Effector memory CD8-positive, alpha-beta T cell (primary cell): Measurements from ENCODE around the gene MAMDC2.
"Not testable (repeated sequence)": the region's sequence is repeated elsewhere in the genome, so short reads cannot be mapped to it uniquely, and the experiment has no call there.

ENCODE experiments used
- ATAC-seq: fragments of 150-1000 bp; cut with Tn5 transposase; replicated peaks from 2 replicates; pipeline ENCODE4 v1.10.0; 2021; ENCODE audit warnings: mild to moderate bottlenecking, moderate library complexity
- DNase-seq, 3 experiments: peaks; one replicate each; pipeline ENCODE4 v3.0.0; 2021
- H3K27ac Mint-ChIP-seq, 2 donors: one replicate each; pipeline ENCODE4 v1.8.0; 2022; ENCODE audit warnings: mild to moderate bottlenecking in 2 of 2, mixed read lengths in 2 of 2, moderate library complexity in 2 of 2
- H3K27me3 Mint-ChIP-seq, 2 donors: one replicate each; pipeline ENCODE4 v1.8.0; 2022; ENCODE audit warnings: mixed read lengths in 2 of 2
- H3K36me3 Mint-ChIP-seq: one replicate; pipeline ENCODE4 v1.8.0; 2022; ENCODE audit warnings: mild to moderate bottlenecking, moderate library complexity, mixed read lengths; ENCODE audit not compliant: insufficient read depth
- H3K4me1 Mint-ChIP-seq, 2 donors: one replicate each; pipeline ENCODE4 v1.8.0; 2022; ENCODE audit warnings: low read depth in 2 of 2, mixed read lengths in 2 of 2
- H3K4me3 Mint-ChIP-seq, 2 donors: one replicate each; pipeline ENCODE4 v1.8.0; 2022; ENCODE audit warnings: mild to moderate bottlenecking in 2 of 2, mixed read lengths in 2 of 2, moderate library complexity in 2 of 2
- H3K9me3 Mint-ChIP-seq, 2 donors: one replicate each; pipeline ENCODE4 v1.8.0; 2022; ENCODE audit warnings: mixed read lengths in 2 of 2

MAMDC2 gene

DNA sequence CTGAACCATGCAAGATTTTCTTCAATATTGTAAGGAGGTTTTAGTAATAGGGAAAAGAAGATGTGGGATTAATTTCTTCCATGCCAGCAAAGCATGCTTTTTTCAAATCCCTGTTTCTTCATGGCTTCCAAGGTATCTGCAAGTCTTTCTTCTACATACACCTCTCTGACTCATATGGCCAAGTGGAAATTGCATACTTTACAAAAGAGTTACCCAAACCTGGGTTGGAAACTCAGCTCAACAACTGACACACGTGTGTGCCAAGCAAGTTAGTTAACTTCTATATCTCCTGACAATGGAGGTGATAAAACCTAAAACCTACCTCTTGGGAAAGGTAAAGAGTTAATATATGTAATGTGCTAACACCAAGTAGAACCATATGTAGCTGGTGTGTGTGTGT, 28.5 kb upstream of the MAMDC2 start:
- Mint-ChIP-seq H3K9me3 (no peaks in the 10 kb centered on the region), H3K4me3 (no peak overlapping the region), H3K4me1 (no peaks in the 10 kb centered on the region), H3K27ac (no peak overlapping the region), H3K27me3 (peaks cover 18 to 22% of the 10 kb centered on the region in 2 donors), H3K36me3 (no peaks in the 10 kb centered on the region)
- DNase-seq (no peak), ATAC-seq (no peak)

- Mint-ChIP-seq H3K36me3 (no peaks in the 10 kb centered on the region), H3K27ac (no peak overlapping the region), H3K9me3 (no peaks in the 10 kb centered on the region), H3K4me1 (no peaks in the 10 kb centered on the region), H3K27me3 (peaks cover 38 to 44% of the 10 kb centered on the region in 2 donors), H3K4me3 (no peak overlapping the region)
- no peak for DNase-seq
- ATAC-seq, result no peak
Observed at GRCh38 chr9:70020217-70020616, 23.4 kb upstream of the MAMDC2 start.

- Mint-ChIP-seq H3K27me3 (peaks cover 44 to 46% of the 10 kb centered on the region in 2 donors), H3K4me1 (no peaks in the 10 kb centered on the region), H3K36me3 (no peaks in the 10 kb centered on the region), H3K27ac (no peak overlapping the region), H3K9me3 (no peaks in the 10 kb centered on the region), H3K4me3 (no peak overlapping the region)
- no peak for DNase-seq
- ATAC-seq, result no peak
Observed at GRCh38 chr9:70020991-70021571, 22.6 kb upstream of the MAMDC2 start.

GRCh38 chr9:70028287-70028686, 15.4 kb upstream of the MAMDC2 start:
- Mint-ChIP-seq H3K4me1 (no peaks in the 10 kb centered on the region), H3K27me3 (peaks cover 32 to 53% of the 10 kb centered on the region in 2 donors)
- no peak for ATAC-seq

GRCh38 chr9:70030156-70030555, 13.5 kb upstream of the MAMDC2 start:
- Mint-ChIP-seq H3K9me3 (peaks cover 0 to 1% of the 10 kb centered on the region in 2 donors), H3K4me3 (no peak overlapping the region), H3K4me1 (no peaks in the 10 kb centered on the region), H3K27me3 (peaks cover 20 to 34% of the 10 kb centered on the region in 2 donors), H3K36me3 (no peaks in the 10 kb centered on the region), H3K27ac (no peak overlapping the region)
- no peak for DNase-seq
- no peak for ATAC-seq

More at GRCh38 chr9:70028287-70028686, 15.4 kb upstream of the MAMDC2 start:
- H3K4me3 Mint-ChIP-seq, result no peak overlapping the region
- peaks cover 0 to 1% of the 10 kb centered on the region in 2 donors for H3K9me3 Mint-ChIP-seq
- no peak overlapping the region for H3K27ac Mint-ChIP-seq
- H3K36me3 Mint-ChIP-seq, result no peaks in the 10 kb centered on the region
- DNase-seq, result no peak

GRCh38 chr9:70031141-70031545, 12.5 kb upstream of the MAMDC2 start:
- Mint-ChIP-seq H3K27me3 (peaks cover 10 to 24% of the 10 kb centered on the region in 2 donors), H3K36me3 (no peaks in the 10 kb centered on the region), H3K9me3 (peaks cover 0 to 1% of the 10 kb centered on the region in 2 donors), H3K4me3 (no peak overlapping the region), H3K27ac (no peak overlapping the region), H3K4me1 (no peaks in the 10 kb centered on the region)
- ATAC-seq, result no peak
- DNase-seq, result no peak

DNA sequence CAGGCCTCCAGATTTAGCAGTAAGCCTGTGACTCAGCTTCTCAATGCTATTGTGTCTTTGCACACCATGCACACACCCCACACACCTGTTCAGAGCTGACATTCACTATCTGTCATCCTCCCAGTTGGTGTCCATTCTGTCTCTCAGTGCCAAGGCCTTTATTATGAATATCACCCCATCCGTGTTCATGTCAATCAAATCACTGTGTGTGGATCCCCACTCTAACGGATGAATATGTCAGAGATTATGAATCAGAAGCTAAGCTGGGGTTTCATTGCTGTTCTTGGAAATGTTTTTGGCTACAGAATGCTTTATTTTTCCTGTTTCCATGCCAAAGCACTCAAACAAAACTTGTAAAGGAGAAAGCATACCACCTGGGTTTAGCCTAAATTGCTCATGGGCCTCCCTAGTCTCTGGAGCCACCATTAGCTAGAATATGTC, 9.4 kb upstream of the MAMDC2 start:
- peaks cover 3 to 7% of the 10 kb centered on the region in 2 donors for H3K9me3 Mint-ChIP-seq

DNA sequence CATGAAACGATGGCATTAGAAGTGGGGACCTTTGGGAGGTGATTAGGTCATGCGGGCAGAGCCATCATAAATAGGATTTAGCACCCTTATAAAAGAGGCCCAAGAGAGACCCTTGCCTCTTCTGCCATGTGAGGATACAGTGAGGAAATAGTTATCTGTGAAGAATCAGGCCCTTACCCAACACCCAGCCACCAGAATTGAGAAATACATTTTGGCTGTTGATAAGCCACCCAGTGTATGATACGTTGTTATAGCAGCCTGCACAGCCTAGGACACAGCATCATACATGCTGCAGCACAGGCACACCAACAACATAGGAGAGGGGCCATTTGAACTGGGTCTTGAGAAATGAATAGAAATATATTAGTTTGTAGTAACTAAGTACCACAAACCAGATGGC, 8.0 kb upstream of the MAMDC2 start:
- DNase-seq (no peak), ATAC-seq (no peak)
- H3K27me3 Mint-ChIP-seq, result peaks cover 0 to 13% of the 10 kb centered on the region in 2 donors
- peaks cover 3 to 7% of the 10 kb centered on the region in 2 donors for H3K9me3 Mint-ChIP-seq
- no peaks in the 10 kb centered on the region for H3K4me1 Mint-ChIP-seq
- no peaks in the 10 kb centered on the region for H3K36me3 Mint-ChIP-seq
- no peak overlapping the region for H3K27ac Mint-ChIP-seq
- no peak overlapping the region for H3K4me3 Mint-ChIP-seq

More for the DNA sequence above, 9.4 kb upstream of the MAMDC2 start:
- DNase-seq (no peak), ATAC-seq (no peak)
- peaks cover 6 to 21% of the 10 kb centered on the region in 2 donors for H3K27me3 Mint-ChIP-seq
- H3K4me1 Mint-ChIP-seq, result no peaks in the 10 kb centered on the region
- H3K36me3 Mint-ChIP-seq, result no peaks in the 10 kb centered on the region
- H3K27ac Mint-ChIP-seq, result no peak overlapping the region
- H3K4me3 Mint-ChIP-seq, result no peak overlapping the region

DNA sequence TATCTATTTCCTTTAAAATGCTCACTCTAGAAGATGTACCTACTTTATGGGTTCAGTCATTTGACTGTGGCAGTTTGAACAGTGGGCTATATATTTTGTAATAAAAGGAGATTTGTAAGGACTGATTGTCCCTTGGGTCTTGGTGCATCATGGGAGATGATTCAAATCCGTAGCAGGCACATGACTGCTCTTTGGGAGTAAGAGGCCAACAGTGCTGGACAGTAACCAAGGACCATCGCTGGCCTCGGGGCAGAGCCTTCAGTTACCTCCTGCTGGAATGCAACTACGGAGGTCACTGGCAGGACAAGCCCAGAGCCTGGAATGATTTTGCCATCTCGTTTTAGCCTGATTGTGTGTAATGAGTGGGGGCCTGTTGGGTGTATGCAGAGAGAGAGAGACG, 7.0 kb upstream of the MAMDC2 start:
- no peak for DNase-seq
- ATAC-seq, result no peak
- Mint-ChIP-seq H3K4me1 (no peaks in the 10 kb centered on the region), H3K36me3 (no peaks in the 10 kb centered on the region), H3K27me3 (peaks cover 5 to 8% of the 10 kb centered on the region in 2 donors), H3K9me3 (peaks cover 3 to 7% of the 10 kb centered on the region in 2 donors), H3K4me3 (no peak overlapping the region), H3K27ac (no peak overlapping the region)

DNA sequence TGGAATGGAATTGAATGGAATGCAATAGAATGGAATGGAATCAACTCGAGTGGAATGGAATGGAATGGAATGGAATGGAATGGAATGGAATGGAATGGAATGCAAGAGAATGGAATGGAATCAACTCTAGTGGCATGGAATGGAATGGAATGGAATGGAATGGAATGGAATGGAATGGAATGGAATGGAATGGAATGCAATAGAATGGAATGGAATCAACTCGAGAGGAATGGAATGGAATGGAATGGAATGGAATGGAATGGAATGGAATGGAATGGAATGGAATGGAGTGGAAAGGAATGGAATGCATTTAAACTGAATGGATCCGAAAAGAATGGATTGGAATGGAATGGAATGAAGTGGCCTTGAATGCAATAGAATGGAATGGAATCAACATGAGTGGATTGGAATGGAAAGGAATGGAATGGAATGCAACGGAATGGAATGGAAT, 5.5 kb upstream of the MAMDC2 start:
- ATAC-seq, H3K9me3 Mint-ChIP-seq, H3K4me1 Mint-ChIP-seq, H3K4me3 Mint-ChIP-seq, DNase-seq, H3K36me3 Mint-ChIP-seq, H3K27ac Mint-ChIP-seq: not testable (repeated sequence)
- H3K27me3 Mint-ChIP-seq, result peaks cover 21 to 23% of the 10 kb centered on the region in 2 donors

- H3K4me1 Mint-ChIP-seq, result peaks cover 7 to 11% of the 10 kb centered on the region in 2 donors
- no peak overlapping the region for H3K27ac Mint-ChIP-seq
- no peaks in the 10 kb centered on the region for H3K36me3 Mint-ChIP-seq
- peaks cover 3 to 7% of the 10 kb centered on the region in 2 donors for H3K9me3 Mint-ChIP-seq
- peaks cover 43 to 46% of the 10 kb centered on the region in 2 donors for H3K27me3 Mint-ChIP-seq
- DNase-seq (no peak), ATAC-seq (no peak)
- H3K4me3 Mint-ChIP-seq, result no peak overlapping the region
Observed at GRCh38 chr9:70040376-70040903, 3.2 kb upstream of the MAMDC2 start.

- no peak overlapping the region for H3K4me3 Mint-ChIP-seq
- H3K27ac Mint-ChIP-seq, result no peak overlapping the region
- H3K36me3 Mint-ChIP-seq, result no peaks in the 10 kb centered on the region
- peaks cover 3 to 7% of the 10 kb centered on the region in 2 donors for H3K9me3 Mint-ChIP-seq
- no peak for ATAC-seq
- peaks cover 7 to 13% of the 10 kb centered on the region in 2 donors for H3K4me1 Mint-ChIP-seq
- DNase-seq, result no peak
- peaks cover 50 to 65% of the 10 kb centered on the region in 2 donors for H3K27me3 Mint-ChIP-seq
Observed at GRCh38 chr9:70042461-70043215, 1.0 kb upstream of the MAMDC2 start.

DNA sequence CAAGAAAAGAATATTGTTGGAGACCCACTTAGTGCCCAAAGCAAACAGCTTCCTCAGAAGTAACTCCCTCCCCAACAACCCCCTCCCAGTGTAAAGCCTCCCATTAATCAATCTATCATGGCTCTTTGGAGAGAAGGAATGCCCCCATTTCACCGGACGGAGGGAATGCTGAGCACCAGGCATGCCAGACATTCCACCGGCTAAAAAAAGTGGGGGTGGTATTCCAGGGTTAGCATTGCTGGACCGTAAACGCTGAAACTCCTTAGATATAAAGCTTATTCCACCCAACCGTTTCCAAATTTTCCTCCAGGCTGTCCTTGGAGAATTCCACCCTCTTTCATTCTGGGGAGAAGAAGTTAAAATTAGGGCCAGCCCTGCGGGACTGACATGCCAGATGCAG, 363 bp upstream of the MAMDC2 start:
- peaks cover 54 to 71% of the 10 kb centered on the region in 2 donors for H3K27me3 Mint-ChIP-seq
- no peak for ATAC-seq
- no peak overlapping the region for H3K4me3 Mint-ChIP-seq
- no peak overlapping the region for H3K27ac Mint-ChIP-seq
- no peaks in the 10 kb centered on the region for H3K36me3 Mint-ChIP-seq
- DNase-seq, result no peak
- peaks cover under 1 to 2% of the 10 kb centered on the region in 2 donors for H3K9me3 Mint-ChIP-seq
- peaks cover 7 to 13% of the 10 kb centered on the region in 2 donors for H3K4me1 Mint-ChIP-seq
